Measurements from ENCODE around the gene RAP1B. TPM values are rescaled to one million over a fixed set of nuclear protein-coding genes. Genes with fewer than 3 reads are reported as not detected.

The RAP1B gene
- total and polyA plus RNA-seq, 9 of the 15 experiments (the other 6 are each of a cell fraction or from before 2014, with no cell fraction given) = 107 to 309 (median 170) TPM

DNA sequence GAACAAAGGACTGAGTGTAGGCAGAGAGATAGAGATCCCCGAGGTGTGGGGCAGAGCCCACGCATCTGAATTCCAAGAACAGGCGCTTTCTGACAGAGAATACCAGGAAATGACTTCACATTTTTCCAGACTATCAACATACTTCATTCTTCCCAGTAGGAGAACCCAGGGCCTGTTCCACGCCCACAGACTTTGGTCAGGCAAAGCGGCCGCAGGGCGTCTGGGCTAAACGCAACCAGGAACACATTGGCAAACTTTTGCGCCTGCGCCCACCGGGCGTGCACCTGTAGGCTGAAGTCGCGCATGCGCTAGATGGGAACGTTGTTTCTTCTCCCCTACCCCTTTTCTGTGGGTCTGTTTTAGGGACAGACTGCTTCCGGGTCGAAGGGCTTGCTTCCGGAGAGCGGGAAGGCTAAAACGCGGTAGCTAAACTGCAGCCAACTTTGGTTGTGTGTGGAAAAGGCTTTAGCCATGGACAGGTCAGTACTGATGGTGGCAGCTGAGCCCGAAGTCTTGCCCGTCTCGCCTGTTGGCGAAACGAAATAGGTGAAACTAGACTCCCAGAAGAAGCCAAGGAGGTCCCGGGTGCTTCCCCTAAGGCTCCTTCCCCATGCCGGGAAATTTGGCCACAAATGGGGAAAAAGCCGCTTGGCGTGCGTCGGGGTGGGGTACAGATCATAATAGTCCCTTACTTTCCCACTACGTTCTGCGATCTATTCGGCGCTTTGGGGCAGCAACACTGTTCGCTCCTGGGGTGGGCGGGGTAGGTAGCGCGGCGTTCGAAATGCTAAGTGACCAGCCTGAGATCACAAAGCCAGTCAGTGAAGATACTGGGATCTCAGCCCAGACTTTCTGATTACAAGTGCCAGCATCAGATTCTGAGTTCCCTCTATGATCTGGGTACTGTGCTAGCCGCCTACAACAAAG, 76.2 kb downstream of the RAP1B start, which contains the start of gene NUP107 (continued):
- TF ChIP-seq, protein P1, sequence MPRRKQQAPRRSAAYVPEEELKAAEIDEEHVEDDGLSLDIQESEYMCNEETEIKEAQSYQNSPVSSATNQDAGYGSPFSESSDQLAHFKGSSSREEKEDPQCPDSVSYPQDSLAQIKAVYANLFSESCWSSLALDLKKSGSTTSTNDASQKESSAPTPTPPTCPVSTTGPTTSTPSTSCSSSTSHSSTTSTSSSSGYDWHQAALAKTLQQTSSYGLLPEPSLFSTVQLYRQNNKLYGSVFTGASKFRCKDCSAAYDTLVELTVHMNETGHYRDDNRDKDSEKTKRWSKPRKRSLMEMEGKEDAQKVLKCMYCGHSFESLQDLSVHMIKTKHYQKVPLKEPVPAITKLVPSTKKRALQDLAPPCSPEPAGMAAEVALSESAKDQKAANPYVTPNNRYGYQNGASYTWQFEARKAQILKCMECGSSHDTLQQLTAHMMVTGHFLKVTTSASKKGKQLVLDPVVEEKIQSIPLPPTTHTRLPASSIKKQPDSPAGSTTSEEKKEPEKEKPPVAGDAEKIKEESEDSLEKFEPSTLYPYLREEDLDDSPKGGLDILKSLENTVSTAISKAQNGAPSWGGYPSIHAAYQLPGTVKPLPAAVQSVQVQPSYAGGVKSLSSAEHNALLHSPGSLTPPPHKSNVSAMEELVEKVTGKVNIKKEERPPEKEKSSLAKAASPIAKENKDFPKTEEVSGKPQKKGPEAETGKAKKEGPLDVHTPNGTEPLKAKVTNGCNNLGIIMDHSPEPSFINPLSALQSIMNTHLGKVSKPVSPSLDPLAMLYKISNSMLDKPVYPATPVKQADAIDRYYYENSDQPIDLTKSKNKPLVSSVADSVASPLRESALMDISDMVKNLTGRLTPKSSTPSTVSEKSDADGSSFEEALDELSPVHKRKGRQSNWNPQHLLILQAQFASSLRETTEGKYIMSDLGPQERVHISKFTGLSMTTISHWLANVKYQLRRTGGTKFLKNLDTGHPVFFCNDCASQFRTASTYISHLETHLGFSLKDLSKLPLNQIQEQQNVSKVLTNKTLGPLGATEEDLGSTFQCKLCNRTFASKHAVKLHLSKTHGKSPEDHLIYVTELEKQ (CRISPR knock-in tag; IDR thresholded peaks at IDR 0.05) = no peak
- TF ChIP-seq JUNB (CRISPR knock-in tag; conservative IDR thresholded peaks at IDR 0.05) (no peak), TAF7 (tag; IDR thresholded peaks at IDR 0.05) (peak; percentile 83), EZH2 (IDR thresholded peaks at IDR 0.05; ENCODE audit: borderline replicate concordance, low read depth, low read length) (no peak), ZNF24 (IDR thresholded peaks at IDR 0.05) (0 out of 2 replicates have a peak, but pooled peaks have one; percentile 54), CHCHD3 (CRISPR knock-in tag; IDR thresholded peaks at IDR 0.05) (no peak), MCM5 (IDR thresholded peaks at IDR 0.05; ENCODE audit: low read depth) (no peak), ZNF79 (CRISPR knock-in tag; IDR thresholded peaks at IDR 0.05; ENCODE audit: low read depth) (no peak), HNRNPL (IDR thresholded peaks at IDR 0.05; ENCODE audit: low read depth, low read length) (no peak), POLR2A (conservative IDR thresholded peaks at IDR 0.05) (peak; percentile 90)
- TF ChIP-seq, protein P2, sequence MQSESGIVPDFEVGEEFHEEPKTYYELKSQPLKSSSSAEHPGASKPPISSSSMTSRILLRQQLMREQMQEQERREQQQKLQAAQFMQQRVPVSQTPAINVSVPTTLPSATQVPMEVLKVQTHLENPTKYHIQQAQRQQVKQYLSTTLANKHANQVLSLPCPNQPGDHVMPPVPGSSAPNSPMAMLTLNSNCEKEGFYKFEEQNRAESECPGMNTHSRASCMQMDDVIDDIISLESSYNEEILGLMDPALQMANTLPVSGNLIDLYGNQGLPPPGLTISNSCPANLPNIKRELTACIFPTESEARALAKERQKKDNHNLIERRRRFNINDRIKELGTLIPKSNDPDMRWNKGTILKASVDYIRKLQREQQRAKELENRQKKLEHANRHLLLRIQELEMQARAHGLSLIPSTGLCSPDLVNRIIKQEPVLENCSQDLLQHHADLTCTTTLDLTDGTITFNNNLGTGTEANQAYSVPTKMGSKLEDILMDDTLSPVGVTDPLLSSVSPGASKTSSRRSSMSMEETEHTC (IDR thresholded peaks at IDR 0.05) = no peak
- TF ChIP-seq, protein P3, sequence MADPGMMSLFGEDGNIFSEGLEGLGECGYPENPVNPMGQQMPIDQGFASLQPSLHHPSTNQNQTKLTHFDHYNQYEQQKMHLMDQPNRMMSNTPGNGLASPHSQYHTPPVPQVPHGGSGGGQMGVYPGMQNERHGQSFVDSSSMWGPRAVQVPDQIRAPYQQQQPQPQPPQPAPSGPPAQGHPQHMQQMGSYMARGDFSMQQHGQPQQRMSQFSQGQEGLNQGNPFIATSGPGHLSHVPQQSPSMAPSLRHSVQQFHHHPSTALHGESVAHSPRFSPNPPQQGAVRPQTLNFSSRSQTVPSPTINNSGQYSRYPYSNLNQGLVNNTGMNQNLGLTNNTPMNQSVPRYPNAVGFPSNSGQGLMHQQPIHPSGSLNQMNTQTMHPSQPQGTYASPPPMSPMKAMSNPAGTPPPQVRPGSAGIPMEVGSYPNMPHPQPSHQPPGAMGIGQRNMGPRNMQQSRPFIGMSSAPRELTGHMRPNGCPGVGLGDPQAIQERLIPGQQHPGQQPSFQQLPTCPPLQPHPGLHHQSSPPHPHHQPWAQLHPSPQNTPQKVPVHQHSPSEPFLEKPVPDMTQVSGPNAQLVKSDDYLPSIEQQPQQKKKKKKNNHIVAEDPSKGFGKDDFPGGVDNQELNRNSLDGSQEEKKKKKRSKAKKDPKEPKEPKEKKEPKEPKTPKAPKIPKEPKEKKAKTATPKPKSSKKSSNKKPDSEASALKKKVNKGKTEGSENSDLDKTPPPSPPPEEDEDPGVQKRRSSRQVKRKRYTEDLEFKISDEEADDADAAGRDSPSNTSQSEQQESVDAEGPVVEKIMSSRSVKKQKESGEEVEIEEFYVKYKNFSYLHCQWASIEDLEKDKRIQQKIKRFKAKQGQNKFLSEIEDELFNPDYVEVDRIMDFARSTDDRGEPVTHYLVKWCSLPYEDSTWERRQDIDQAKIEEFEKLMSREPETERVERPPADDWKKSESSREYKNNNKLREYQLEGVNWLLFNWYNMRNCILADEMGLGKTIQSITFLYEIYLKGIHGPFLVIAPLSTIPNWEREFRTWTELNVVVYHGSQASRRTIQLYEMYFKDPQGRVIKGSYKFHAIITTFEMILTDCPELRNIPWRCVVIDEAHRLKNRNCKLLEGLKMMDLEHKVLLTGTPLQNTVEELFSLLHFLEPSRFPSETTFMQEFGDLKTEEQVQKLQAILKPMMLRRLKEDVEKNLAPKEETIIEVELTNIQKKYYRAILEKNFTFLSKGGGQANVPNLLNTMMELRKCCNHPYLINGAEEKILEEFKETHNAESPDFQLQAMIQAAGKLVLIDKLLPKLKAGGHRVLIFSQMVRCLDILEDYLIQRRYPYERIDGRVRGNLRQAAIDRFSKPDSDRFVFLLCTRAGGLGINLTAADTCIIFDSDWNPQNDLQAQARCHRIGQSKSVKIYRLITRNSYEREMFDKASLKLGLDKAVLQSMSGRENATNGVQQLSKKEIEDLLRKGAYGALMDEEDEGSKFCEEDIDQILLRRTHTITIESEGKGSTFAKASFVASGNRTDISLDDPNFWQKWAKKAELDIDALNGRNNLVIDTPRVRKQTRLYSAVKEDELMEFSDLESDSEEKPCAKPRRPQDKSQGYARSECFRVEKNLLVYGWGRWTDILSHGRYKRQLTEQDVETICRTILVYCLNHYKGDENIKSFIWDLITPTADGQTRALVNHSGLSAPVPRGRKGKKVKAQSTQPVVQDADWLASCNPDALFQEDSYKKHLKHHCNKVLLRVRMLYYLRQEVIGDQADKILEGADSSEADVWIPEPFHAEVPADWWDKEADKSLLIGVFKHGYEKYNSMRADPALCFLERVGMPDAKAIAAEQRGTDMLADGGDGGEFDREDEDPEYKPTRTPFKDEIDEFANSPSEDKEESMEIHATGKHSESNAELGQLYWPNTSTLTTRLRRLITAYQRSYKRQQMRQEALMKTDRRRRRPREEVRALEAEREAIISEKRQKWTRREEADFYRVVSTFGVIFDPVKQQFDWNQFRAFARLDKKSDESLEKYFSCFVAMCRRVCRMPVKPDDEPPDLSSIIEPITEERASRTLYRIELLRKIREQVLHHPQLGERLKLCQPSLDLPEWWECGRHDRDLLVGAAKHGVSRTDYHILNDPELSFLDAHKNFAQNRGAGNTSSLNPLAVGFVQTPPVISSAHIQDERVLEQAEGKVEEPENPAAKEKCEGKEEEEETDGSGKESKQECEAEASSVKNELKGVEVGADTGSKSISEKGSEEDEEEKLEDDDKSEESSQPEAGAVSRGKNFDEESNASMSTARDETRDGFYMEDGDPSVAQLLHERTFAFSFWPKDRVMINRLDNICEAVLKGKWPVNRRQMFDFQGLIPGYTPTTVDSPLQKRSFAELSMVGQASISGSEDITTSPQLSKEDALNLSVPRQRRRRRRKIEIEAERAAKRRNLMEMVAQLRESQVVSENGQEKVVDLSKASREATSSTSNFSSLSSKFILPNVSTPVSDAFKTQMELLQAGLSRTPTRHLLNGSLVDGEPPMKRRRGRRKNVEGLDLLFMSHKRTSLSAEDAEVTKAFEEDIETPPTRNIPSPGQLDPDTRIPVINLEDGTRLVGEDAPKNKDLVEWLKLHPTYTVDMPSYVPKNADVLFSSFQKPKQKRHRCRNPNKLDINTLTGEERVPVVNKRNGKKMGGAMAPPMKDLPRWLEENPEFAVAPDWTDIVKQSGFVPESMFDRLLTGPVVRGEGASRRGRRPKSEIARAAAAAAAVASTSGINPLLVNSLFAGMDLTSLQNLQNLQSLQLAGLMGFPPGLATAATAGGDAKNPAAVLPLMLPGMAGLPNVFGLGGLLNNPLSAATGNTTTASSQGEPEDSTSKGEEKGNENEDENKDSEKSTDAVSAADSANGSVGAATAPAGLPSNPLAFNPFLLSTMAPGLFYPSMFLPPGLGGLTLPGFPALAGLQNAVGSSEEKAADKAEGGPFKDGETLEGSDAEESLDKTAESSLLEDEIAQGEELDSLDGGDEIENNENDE (IDR thresholded peaks at IDR 0.05; ENCODE audit: low read depth, low read length) = no peak

All from K562 (cell line).